Brain microvascular endothelial cell (primary cell): Measurements from ENCODE around the gene USP6NL.

Experiments
- DNase-seq: peaks from one replicate; pipeline ENCODE4 v3.0.0-alpha.2; 2020
- H3K27ac ChIP-seq: fragments of 250-450 bp; sonication (Bioruptor Pico); 2 replicates; pipeline ENCODE4 v1.5.1; 2020; ENCODE audit warnings: mild to moderate bottlenecking, moderate library complexity
- H3K27me3 ChIP-seq: fragments of 250-450 bp; sonication (Bioruptor Pico); replicated peaks from 2 replicates; pipeline ENCODE4 v1.5.1; 2020; ENCODE audit warnings: mild to moderate bottlenecking
- H3K36me3 ChIP-seq: fragments of 250-450 bp; sonication (Bioruptor Pico); replicated peaks from 2 replicates; pipeline ENCODE4 v1.5.1; 2020; ENCODE audit warnings: mild to moderate bottlenecking
- H3K4me3 ChIP-seq: 2 replicates; pipeline ENCODE4 v1.5.1; 2011; ENCODE audit warnings: low read depth, mild to moderate bottlenecking, control low read depth, low read length, moderate library complexity
- CTCF ChIP-seq: IDR thresholded peaks from 2 replicates; pipeline ENCODE4 v1.5.1; 2011; ENCODE audit warnings: low read depth, mild to moderate bottlenecking, moderate library complexity, low read length, control low read depth, inconsistent platforms; ENCODE audit errors: missing control alignments
- in situ Hi-C: cut with HindIII; loops from 2 replicates; pipeline ENCODE4 v1.10.0; 2017; ENCODE audit warnings: low sequenced_read_pairs, low pct_ligation_motif_present

USP6NL gene

GRCh38 chr10:11533328-11533781 lies 78.1 kb downstream of the USP6NL start:
- Histone ChIP-seq H3K27ac (no peak overlapping the region), H3K4me3 (no peak overlapping the region), H3K36me3 (no peaks in the 10 kb centered on the region), H3K27me3 (no peaks in the 10 kb centered on the region)
- in situ Hi-C loops = no loop called here
- peak; percentile 73 for TF ChIP-seq CTCF
- no peak for DNase-seq

GRCh38 chr10:11532306-11532705 lies 79.1 kb downstream of the USP6NL start:
- no peak for DNase-seq
- TF ChIP-seq CTCF = no peak
- Histone ChIP-seq H3K27ac (no peak overlapping the region), H3K4me3 (peak overlapping the region; percentile 18), H3K36me3 (no peaks in the 10 kb centered on the region), H3K27me3 (no peaks in the 10 kb centered on the region)
- in situ Hi-C loops = no loop called here

GRCh38 chr10:11530806-11531205 lies 80.6 kb downstream of the USP6NL start:
- no peak for DNase-seq
- in situ Hi-C loops = no loop called here
- H3K27me3 ChIP-seq = no peaks in the 10 kb centered on the region
- no peak for TF ChIP-seq CTCF
- no peak overlapping the region for H3K4me3 ChIP-seq
- no peaks in the 10 kb centered on the region for H3K36me3 ChIP-seq
- no peak overlapping the region for H3K27ac ChIP-seq

GRCh38 chr10:11529276-11529903 lies 82.1 kb downstream of the USP6NL start:
- no peak overlapping the region for H3K27ac ChIP-seq
- no peaks in the 10 kb centered on the region for H3K36me3 ChIP-seq
- no peak for DNase-seq
- no peaks in the 10 kb centered on the region for H3K27me3 ChIP-seq
- no peak overlapping the region for H3K4me3 ChIP-seq
- no peak for TF ChIP-seq CTCF
- in situ Hi-C loops = no loop called here

- Histone ChIP-seq H3K27ac (no peak overlapping the region), H3K4me3 (no peak overlapping the region)
These were observed 83.2 kb downstream of the USP6NL start for GRCh38 chr10:11528286-11528685.

More at GRCh38 chr10:11528286-11528685, 83.2 kb downstream of the USP6NL start:
- TF ChIP-seq CTCF = no peak
- no peak for DNase-seq
- in situ Hi-C loops = no loop called here
- H3K36me3 ChIP-seq = no peaks in the 10 kb centered on the region
- H3K27me3 ChIP-seq = no peaks in the 10 kb centered on the region
